Ureter (tissue), 1 donor: ENCODE measurements around the gene B3GALT6. TPM values are rescaled to one million over a fixed set of nuclear protein-coding genes. Genes with fewer than 3 reads are reported as not detected.

Experiments
- DNase-seq: peaks from one replicate; pipeline ENCODE4 v3.0.0-alpha.2; 2020; ENCODE audit warnings: low spot score
- total RNA-seq: library from RNA; stranded (reverse); gene quantifications from one replicate; pipeline ENCODE4 v1.2.4, GENCODE V29; 2023
- donor health status: DM: yes; HTN: yes; CAD: no.

B3GALT6 gene
- total RNA-seq, 1 donor from 2014 or later: 14.8 TPM

DNA sequence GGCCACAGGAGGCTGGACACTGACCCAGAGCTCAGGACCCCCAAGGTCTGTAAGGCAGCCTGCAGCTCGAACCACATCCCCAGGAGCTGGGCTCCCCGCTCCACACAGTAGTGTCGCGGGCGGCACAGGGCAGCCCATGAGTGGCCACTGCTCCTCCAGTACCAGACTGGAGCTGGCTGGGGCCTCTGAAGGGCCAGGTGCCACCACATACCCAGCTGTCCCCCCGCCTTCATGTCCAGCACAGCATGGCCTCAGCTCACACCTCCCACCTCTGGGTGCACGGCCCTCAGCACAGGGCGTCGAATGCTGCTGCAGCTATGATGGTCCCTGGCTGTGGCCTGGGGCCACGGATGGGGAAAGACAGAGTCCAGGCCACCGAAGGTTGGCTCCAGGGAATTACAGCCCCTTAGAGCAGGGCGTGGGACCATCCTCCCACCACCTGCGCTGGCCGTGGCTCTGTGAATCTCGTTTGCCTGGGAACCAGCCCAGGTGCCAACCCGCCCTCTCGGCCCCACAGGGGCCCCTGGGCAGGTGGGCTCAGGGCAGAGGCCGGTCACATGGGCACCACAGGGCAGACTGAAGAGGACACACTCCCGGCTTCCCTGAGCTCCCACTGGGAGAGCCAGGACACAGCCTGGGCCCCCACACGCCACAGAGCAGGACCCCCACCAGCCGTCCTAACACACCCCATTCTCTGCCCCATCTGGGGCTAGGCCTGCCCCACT, 16.0 kb upstream of the B3GALT6 start:
- no peak for DNase-seq

DNA sequence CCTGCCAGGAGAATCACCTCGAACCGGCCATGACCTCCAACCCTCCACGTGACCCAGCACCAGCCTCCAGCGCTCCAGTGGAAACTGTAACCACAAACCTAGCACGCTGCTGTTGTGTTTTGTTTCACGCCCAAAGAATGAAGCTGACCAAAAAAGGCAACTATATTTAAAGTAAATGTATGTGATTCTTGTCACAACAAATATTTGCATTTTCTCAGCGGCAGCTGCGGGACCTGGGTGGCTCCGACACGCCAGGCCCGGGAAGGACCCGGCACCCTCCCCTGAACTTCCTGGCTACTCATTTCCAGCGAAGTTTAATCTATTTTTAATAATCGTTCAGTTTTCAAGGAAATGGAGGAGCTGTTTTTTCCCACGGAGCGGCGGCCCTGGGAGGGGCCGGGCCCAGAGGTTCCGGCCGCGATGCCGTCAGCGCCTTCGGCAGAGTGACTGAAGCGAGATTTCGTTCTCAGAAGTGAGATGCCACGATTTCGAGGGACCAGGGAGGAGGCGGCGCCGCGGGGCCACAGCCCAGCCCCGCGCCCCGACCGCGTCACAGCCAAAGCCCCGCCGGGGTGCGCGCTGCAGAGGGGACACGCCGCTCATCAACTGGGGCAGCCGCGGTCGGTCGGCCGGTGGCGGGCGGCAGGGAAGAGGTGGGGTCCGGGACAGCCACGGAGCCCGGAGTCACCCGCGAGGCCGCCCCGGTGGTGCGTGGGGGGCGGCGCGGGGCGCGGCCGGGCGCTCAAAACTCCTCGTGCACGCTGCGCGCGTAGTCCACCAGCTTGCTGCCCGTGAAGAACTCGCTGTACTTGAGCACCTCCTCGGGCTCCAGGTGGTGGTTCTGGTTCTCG, 15.0 kb upstream of the B3GALT6 start:
- no peak for DNase-seq

DNA sequence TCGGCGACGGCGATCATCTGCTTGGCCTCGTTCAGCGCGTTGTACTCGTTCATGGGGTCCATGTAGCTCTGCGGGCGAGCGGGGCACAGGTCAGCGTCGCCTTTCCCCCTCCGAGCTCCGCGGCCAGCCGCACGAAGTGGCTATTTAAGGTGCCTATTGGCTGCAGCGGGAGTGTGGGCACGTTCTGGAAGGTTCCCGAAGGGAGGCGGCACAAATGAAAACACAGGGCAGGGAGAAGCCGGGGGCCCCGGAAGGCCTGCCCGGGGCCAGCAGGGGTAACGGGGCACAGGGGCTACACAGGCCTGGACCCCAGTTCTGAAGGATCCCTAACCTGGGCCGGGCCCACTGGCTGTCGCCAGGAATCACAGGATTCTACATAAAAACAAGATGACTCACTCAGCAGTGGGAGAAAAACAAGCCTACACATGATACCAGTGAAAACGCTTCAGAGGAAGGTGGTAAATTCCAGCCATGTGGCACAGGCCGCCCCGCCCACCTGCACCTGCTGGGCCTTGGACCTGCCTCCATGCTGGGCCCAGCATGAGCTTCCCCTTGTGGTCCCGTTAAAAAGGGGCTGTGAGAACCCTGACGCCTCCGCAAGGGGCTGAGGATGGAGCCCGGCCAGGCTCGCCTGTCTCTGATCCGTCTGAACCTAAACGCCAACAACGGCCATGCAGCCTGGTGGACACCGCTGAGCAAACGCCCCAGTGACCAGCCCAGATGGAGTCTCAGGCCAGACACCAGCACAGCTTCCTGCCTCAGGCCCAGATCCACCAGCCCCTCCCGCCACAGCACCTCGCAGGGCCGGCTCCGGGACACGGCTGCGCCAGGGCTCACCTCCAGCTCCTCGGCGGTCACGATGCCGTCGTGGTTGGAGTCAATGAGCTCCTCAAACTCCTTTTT, 14.2 kb upstream of the B3GALT6 start:
- DNase-seq: no peak

DNA sequence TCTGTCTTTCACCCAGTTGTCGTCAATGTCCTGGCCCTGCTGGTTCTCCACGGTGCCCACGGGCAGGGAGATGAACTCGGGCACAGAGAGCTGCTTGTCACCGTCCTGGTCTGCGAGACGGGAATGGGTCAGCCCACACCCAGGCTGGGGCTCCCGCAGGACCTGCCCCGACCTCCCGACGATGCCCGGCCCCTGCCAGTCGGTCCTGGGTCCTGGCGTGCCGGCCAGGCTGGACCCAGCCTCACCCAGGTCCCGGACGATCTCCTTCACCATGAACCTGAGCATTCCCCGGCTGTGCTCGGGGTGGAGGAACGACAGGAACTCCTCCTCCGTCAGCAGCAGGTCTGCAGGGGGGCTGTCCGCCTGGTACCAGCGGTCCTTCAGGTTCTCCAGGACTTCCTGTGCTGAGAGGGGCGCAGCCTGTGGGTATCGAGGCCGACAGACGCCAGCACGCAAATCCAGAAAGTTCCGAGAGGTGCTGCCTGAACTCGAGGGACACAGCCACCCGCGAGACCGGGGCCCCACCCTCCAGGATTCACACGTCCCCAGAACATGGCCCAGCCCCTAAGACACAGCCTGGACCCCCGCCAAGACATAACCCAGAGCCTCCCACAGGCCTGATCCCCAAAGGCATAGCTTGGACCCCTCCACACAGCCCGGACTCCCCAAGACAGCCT, 13.4 kb upstream of the B3GALT6 start:
- DNase-seq: no peak

DNA sequence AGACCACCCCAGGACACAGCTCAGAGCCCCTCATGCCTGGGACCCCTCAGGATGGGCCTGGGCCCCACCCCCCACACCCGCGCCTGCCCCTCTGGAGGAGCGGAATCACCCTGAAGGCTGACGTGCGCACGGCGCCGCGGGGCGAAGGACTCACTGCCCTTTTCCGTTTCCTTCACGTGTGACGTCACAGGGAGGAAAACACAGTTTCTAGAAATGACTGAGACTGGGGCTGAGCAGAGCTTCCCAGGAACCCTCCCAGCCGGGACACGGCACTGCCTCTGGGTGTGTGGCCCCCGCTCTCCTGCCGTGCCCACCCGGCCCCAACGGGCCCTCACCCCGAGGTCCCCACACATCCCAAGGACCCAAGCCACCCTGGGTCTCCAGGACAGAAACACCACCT, 12.7 kb upstream of the B3GALT6 start:
- no peak for DNase-seq

DNA sequence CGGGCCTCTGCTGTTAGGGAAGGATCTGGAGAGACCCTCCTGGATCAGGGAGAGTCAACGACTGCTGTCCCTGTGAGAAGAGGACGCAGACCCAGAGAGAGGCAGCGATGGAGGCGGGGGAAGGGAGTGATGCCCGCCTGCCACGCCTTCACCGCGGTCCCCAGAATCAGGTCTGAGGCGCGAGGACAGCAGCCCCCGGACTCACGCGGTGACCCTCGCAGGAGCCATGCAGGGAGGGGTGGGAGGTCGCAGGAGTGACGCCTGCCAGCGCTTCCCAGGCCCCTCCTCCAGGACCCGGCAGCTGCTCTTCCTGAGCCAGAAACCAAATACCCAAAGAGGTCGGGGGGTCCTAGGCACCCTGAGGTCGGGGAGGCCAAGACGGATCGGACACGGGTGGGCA, 11.8 kb upstream of the B3GALT6 start:
- DNase-seq: no peak

DNA sequence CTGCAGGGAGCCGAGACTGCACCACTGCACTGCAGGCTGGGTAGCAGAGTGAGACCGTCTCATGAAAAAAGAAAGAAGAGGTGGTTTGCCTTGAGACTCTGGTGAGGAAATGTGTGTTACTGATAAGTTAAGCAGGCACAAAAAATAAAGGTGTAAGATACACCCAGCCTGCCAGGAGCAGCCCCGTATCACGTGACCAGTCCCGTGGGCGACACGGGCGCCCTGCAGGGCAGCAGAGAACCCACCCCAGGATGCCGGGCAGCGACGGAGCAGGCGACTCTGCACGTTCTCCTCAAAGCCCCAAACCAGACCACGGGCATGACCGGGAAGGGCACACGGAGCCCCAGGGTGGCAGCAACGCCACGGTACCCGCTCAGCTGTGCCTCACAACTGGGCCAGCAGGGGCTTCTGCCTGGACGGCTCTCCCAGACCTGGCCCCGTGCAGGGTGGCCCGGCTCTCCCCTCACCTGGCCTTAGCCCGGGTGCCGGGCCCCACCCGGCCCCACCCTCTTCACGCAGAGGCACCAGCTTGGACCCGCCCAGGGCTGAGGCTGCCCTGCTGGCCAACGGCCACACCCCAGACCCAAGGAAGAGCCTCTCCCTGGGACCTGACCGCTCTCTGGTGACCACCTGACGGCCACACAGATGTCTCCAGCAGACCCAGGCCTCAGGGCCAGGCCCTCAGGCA, 10.0 kb upstream of the B3GALT6 start:
- DNase-seq: no peak

DNA sequence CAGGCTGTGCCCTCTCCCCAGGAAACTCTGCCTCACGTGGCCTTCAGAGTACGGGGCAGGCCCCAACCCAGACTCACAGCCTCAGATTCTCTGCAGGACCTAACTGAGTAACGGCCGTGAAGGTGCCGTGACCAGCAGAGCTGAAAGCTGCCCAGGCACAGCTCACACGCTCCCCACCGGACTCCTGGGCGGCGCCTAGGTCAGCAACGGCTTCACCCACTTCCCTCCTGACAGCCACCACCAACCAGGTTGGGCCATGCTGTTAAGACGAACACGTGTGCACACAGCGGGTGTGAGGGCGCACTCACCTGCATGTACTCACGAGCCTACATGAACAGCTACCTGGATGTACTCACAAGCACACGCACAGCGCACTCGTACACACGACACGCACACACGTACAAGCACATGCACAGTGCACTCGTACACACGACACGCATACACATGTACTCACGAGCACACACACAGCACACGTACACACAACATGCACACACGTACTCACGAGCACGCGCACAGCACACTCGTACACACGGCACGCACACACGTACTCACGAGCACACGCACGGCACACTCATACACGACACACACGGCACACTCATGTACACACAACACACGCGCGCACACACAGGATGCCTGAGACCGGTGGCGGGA, 9.3 kb upstream of the B3GALT6 start:
- DNase-seq: no peak

DNA sequence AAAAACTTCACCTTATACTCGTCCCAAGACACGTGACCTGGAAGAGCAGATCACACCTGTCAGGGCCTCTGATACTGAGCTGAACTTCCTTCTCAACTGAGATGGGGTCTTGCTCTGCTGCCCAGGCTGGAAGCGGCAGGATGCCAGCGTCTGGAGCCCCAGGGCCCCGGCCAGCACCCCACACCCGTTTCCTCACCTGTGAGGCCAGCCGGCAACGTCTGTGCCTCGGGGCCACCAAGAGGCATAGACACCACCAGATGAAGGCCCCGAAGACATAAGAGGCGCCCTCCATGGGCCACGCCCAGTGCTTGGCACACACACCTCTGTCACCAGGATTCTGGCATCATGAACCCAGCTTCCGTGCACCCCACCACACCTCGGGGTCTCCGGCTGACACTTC, 8.7 kb upstream of the B3GALT6 start:
- DNase-seq: no peak

DNA sequence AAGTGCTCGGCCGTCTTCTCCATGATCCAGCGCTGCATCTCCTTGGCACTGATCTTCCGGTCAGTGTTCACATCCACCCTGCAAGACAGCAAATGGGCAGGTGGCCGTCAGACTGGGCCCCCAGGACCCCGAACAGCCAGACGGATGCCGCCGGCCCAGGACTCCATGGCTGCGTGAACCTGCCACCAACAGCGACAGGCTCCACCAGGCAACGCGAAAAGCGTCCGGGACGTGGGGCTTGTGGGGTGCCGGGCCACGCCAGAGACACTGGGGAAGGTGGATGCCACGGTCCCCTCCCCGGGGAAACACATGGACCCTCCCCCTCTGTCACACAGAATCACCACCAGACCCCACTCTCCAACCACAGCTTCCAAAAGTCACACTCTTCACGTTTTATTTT, 8.1 kb upstream of the B3GALT6 start:
- no peak for DNase-seq

DNA sequence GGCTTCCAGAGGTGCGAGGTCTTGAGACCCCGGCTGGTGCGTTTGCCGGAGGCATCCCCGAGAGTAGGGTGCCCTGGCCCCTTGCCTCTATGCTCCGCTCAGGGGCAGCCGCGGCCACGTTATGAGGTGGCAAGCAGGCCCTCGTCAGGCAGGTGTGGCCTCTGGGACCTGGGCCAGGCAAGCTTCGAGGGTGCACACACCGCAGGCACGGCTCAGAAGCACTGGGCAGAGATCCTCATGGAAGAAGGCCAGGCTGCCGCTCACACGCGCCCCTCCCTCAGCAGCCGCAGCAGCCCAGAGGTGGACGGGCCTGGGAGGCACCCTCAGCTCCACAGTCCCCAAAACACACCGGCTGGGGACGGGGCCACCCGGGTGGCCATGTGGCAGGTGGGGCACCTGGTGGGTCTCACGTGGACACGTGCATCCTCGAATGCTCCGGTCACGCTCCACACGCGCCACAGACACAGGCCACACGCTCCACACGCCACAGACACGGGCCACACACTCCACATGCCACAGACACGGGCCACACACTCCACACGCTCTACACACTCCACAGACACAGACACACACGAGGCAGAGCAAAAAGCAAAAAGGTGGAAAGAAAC, 6.7 kb upstream of the B3GALT6 start:
- no peak for DNase-seq

DNA sequence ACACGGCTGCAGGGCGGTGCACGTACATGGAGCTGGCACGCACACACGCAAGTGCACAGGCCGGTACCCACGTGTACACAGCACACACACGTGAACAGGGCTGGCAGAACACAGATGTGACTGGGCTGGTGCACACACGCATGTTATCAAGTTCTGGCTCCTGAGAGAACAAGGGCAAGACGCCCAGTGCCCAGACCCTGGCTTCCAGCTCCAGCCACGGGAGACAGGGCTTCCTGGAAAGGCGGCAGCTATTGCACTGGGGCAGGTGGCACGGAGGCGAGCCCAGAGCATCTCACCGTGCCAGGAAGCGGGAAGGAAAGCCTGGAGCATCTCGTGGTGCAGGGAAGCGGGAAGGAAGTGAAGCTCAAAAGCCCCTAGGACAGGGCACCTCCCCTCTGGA, 6.1 kb upstream of the B3GALT6 start:
- no peak for DNase-seq

DNA sequence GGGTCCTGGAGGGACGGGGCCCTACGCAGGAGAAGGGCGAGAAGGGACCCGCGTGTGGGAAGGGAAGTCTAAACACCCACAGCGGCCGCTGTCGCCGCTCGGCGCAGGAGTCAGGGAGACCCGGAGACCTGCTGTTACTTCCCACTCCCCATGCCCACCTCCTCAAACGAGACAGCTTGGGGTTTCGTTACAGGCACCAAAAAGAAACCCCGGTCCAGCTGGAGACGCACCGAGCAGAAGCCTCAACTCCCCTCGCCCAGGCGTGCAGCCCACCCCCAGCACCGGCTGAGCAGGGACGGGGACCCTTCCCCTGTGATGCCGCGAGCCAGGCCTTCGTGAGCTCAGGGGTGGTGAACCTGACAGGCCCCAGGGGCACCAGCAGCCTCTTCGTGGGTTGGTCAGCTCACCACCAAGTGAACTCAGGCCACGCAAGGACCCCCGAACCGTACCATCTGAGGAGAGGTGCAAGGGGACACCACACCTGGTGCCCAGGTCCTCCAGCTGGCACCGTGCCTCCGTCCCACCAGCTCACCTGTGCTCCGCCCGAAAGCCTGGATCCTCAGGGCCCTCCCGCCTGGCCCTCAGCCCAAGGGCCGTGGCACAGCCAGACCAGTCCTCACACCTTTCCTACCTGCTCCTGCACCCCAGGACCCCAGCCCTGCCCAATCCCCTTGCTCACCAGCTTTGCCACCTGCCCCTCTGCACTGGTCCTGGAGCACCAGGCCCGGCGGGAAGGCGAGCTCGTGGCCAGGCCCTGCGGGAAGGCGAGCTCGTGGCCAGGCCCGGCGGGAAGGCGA, 5.3 kb upstream of the B3GALT6 start:
- no peak for DNase-seq

DNA sequence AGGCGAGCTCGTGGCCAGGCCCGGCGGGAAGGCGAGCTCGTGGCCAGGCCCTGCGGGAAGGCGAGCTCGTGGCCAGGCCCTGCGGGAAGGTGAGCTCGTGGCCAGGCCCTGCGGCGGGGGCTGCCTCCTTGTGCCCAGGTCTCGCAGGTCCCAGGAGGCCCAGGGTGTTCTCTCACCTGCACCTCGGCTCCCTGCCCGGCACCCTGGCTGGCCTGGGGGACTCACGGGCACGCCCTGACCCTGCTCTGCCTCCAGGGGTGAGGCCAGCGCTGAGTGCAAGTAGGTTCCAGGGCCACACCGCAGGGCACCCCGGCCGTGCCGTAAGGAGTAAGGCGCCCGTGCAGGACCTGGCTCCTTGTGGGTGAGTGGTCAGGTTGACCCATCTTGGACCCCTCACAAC, 4.7 kb upstream of the B3GALT6 start:
- no peak for DNase-seq

DNA sequence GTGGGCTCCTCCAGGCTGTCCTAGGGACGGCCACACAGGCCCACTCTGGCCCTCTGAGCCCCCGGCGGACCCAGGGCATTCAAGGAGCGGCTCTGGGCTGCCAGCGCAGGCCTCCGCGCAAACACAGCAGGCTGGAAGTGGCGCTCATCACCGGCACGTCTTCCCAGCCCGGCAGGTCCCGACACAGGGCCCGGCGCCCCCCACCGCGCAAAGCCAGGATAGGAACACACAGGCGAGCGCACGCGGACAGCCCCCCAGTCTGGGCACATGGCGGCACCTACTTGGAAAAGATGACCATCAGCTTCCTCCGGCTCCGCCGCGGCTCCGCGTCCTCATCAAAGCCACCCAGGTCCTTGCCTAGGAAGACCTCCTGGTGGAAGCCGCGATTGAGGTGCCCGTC, 3.9 kb upstream of the B3GALT6 start:
- DNase-seq: no peak

DNA sequence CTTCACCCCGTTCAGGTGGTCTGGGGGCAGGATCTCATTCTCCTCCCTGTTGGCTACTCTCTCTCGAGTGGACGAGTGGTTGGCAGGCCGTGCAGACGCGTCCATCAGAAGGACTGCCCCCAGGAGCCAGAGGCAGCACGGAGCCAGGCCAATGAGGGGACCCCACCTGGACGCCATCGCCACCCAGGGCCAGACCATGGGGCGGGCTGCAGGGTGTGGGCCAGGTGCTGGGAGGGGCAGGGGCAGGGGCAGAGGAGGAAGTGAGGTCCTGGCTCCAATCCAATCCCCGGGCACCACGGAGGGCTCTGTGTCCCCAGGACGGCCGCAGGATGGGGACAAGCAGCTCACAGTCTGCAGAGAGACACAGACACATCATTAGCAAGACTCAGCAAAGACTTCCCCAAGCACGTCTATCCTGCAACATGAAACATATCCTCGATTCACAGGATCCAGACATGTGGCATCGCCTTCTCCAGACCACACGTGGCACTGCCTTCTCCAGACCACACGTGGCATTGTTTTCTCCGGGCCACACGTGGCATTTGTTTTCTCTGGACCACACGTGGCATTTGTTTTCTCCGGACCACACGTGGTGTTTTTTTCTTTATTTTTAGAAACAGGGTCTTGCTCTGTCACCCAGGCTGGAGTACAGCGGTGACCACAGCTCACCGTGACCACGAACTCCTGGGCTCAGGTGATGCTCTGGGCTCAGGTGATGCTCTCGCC, 3.3 kb upstream of the B3GALT6 start:
- no peak for DNase-seq

DNA sequence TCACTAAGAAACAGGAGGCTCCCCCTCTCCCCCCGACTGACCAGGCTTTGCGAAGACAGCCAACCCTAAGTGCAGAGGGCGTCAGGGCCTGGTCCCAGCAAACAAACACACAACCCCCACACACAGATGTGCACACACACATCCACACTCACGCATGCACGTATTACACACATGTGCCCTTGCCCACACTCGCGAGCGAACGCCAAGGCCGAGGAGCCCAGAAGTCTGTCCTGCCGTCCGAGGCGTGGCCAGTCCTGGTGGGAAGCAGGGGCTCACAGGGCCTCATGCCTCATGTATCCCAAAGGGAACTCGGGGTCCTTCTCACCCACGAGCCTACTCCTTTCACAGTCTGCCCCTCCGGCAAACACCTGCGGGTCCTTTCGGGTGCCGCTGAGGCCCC, 2.3 kb upstream of the B3GALT6 start:
- DNase-seq: no peak

DNA sequence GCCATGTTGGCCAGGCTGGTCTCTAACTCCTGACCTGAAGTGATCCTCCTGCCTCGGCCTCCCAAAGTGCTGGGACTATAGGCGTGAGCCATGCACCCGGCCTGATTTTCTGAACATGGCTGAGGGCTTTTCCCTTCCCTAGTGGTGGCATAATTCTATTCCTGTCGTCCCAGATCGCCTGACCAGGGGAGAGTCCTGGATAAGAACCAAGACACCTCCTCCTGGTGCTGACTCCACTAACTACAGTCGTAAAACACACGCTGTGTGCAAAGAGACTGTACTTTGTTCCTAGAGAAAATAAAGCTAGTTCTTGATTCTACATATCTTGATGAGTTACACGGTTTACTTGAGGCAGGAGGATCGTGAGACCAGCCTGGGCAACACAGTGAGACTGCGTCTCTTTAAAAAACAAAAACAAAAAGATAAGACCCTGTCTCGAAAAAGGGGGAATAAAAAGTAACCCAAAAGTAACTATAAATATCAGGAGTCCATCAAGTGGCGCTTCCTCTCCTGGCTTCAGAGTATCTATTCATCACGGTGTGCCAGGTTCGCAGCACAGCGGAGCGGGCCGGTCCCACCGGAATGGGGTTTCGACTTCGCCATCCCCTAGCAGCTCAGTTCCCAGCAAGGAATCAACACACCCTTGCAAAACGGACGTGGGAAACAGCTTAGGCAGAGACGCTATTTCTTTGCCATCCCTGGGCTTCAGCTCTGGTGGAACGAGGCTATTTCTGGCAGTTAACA, 1.2 kb upstream of the B3GALT6 start:
- no peak for DNase-seq
